ENCODE measurements around the gene EXOC6B.

The EXOC6B gene

DNA sequence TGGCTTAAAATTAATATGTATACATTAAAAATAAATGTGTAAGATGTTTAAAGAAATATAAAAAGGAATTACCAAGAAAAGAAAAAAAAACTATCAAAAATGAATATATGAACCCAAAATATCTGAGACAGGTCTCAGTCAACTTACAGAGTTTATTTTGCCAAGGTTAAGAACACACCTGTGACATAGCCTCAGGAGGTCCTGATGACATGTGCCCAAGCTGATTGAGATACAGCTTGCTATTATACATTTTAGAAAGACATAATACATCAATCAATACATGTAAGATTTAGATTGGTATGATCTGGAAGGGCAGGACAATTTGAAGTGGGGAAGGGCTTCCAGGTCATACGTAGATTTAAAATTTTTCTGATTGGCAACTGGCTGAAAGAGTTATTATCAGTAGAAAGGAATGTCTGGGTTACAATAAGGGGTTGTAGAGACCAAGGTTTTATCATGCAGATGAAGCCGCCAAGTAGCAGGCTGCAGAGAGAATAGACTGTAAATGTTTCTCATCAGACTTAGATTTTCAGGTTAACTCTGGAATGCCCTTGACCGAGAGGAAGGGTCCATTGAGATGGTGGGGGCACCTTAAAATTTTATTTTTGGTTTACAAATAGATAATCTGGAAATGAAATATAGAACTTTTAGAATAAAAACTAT, 74.7 kb downstream of the EXOC6B start:
- no peak overlapping the region for H3K4me3 ChIP-seq (ENCODE audit: low read depth, low read length)
- DNase-seq (ENCODE audit: low read depth): no peak

DNA sequence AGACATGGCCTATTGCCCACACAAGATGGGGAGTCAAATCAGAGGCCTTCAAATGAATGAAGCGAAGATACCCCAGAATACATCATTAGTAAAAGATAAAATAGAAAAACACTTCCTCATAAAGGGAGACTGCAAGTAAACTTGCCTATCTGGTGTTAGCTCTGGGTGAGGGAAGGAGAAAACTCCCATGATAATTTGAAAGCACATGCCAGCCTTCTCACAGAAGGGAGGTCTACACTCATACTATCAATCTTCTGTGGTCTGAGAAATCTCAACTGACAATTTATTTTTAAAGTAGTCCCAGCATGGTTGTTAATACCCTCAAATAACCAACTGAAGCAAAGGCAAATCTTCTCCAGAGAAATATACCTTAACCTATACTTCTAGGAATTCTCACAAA, 75.4 kb downstream of the EXOC6B start:
- no peak overlapping the region for H3K4me3 ChIP-seq (ENCODE audit: low read depth, low read length)
- DNase-seq (ENCODE audit: low read depth): no peak

DNA sequence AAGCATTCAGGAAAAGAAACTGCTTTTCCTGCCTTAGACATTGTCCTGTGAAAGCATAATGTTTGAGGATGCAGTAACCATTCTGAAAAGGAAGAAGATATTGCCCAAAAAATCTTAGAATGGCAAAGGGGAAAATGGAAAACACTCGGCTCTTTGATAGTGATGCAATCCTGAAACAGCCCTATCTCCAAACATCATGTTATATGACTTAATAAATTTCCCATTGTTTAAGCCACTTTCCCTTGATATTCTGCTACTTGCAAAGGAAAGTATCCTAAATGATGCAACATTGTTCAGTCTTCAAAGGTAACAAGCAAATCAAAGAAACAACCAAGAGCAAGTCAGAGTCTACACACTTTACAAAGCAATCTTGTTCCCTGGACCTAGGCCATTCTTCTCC, 78.5 kb downstream of the EXOC6B start:
- no peak for DNase-seq (ENCODE audit: low read depth)
- H3K4me3 ChIP-seq (ENCODE audit: low read depth, low read length): no peak overlapping the region

DNA sequence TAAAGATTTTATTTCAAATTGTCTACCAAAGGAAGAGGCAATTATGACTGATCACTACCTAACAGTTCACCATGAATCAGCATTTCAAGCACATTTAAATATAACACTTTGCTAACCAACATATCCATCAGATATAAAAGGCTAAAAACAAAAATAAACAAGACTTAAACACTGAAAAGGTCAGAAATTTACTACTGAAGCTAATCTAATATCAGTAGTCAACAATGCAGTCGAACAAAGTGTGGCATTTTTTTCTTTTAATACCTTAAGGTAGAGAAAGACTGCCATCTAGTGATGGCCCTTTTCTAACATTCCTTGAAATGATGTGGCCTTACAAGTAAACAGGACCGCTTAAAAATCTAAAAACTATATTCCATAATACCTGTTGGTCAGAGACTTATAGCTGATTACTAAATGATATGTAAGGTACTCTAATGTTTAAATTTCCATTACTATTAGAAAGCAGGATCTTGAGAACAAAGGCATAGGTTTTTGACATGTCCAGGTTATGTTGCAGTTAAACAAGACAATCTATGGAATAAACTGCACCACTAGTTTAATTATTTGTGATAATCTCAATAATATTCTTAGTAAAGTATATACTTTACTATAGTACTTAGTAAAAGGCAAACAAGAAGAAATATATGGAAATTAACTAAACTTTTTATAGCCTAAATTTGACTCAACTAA, 80.0 kb downstream of the EXOC6B start:
- H3K4me3 ChIP-seq (ENCODE audit: low read depth, low read length): no peak overlapping the region

DNA sequence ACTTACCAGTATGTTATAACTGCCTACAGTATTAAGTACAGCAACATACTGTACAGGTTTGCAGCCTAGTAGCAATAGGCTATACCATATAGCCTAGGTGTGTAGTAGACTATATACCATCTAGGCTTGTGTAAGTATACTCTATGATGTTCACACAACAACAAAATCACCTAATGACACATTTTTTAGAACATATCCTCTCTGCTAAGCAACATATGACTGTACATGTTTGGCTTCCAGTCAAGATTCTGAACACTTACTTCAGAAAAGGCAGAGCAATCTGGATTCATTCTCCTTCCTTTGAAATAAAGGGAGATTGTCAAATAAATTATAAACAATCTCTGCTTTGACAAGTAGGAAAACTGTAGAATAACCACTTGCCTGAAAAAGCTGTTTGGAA, 81.8 kb downstream of the EXOC6B start:
- no peak for DNase-seq (ENCODE audit: low read depth)
- no peak overlapping the region for H3K4me3 ChIP-seq (ENCODE audit: low read depth, low read length)

More for the DNA sequence above, 80.0 kb downstream of the EXOC6B start:
- peak; percentile 22 for DNase-seq (ENCODE audit: low read depth)

DNA sequence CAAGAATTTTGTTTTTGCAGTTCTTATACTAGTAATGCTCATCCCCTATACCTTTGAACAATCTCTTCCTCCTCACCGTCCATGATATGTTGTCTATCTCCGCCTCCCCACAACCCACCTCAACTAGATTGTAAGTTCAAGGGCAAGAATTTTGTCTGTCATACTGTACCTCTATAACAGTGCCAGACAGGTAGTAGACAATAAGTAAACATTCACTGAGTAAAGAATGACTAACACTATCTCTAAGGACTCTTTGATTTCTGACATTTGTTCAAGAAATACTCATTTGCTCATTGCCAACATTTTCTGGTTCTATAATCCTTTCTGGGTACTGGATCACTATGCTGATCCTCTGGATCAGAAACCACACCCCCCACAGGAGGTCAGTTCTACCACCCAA, 82.4 kb downstream of the EXOC6B start:
- DNase-seq (ENCODE audit: low read depth): no peak
- no peak overlapping the region for H3K4me3 ChIP-seq (ENCODE audit: low read depth, low read length)

DNA sequence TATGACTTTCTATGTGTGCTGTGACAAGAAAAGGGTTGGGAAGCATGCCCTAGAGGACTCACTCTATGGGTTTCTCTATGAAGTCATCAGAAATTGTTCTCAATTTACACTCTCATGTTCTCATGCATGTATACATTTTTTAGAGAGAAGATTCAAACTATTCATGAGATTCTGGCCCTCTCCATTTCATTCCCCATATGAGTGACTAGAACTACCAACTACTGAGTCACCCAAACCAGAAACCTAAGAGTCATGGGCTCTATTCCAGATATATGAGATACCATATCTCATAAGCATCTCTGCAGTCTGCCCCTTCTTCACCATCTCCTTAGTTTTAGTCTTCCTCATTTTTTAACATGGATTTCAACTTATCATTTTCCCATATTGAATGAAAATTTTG, 87.7 kb downstream of the EXOC6B start:
- no peak overlapping the region for H3K4me3 ChIP-seq (ENCODE audit: low read depth, low read length)
- no peak for DNase-seq (ENCODE audit: low read depth)

DNA sequence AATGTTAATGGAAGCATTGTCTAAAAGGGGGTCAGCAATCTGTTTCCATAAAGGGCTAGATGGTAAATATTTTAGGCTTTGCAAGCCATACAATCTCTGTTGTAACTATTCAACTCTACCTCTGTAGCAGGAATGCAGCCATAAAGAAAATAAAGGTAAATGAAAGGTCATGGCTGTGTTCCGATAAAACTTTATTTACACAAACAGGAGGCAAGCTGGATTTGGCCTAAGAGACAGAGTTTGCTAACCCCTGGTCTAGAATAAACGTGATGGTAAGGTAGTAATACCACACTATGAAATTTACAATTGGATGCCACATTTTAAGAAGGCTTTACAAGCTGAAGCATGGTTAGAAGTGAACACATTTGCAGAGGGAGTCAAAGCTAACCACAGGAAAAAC, 91.4 kb downstream of the EXOC6B start:
- H3K4me3 ChIP-seq (ENCODE audit: low read depth, low read length): no peak overlapping the region
- DNase-seq (ENCODE audit: low read depth): no peak

DNA sequence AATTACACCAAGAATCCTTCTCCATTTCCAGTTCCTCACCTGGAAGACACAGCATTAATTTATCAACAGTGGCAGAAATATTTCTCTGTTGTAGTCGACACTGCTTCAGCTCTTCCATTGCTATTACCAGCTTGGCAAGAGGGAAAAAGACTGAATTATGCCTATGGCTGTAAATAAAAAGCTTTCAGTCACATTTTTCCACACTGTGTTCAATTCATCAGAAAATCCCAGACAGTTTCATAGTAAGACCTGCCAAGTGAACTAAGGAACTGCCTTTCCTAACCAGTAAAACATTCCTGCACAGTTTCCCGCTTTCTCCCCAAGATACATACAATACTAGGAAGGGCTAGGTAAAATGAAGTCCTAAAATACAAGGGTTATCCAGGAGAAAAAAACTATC, 94.7 kb downstream of the EXOC6B start:
- no peak for DNase-seq (ENCODE audit: low read depth)
- no peak overlapping the region for H3K4me3 ChIP-seq (ENCODE audit: low read depth, low read length)

DNA sequence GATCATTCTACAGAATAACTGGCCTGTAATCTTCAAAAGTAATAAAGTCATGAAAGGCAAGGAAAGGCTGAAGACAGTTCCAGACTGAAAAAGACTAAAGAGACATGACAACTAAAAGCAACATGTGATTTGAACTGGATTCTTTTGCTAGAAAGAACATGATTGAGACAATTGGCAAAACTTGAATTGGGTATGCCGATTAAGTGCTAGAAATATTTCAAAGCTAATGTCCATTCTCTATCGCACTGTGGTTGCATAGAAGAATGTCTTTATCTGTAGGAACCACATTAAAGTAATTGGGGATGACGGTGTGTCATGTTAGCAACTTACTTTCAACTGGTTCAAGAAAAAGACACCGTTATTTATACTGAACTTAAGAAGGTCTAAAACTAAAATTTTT, 98.5 kb downstream of the EXOC6B start:
- no peak for DNase-seq (ENCODE audit: low read depth)
- no peak overlapping the region for H3K4me3 ChIP-seq (ENCODE audit: low read depth, low read length)

DNA sequence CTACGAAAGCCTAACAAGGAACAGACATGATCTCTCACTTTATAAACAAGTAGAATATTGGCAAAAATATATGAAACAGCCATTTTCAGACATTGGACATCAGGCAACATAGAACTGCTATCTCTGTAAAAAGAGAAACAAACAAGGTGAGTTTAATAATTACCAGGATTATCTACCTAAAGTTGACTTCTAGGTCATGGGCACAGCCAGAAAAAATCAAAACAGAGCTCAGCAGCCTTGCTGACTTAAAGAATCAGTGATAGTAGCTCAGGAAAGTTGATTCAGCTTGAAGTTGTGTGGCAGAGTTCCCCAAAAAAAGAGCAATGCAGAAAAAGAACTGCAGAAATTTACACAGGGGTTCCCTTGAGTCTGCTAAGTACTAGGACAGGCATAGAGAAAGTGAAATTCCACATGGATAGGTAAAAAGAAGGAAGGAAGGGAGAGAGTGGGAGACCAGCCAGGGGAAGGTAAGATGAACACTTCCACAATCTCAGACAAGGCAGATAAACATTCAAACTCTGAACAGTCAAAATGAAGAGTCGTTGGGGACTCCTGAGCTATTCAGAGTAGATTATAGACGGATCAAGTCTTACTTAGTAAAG, 102.0 kb downstream of the EXOC6B start:
- DNase-seq (ENCODE audit: low read depth): no peak
- no peak overlapping the region for H3K4me3 ChIP-seq (ENCODE audit: low read depth, low read length)

DNA sequence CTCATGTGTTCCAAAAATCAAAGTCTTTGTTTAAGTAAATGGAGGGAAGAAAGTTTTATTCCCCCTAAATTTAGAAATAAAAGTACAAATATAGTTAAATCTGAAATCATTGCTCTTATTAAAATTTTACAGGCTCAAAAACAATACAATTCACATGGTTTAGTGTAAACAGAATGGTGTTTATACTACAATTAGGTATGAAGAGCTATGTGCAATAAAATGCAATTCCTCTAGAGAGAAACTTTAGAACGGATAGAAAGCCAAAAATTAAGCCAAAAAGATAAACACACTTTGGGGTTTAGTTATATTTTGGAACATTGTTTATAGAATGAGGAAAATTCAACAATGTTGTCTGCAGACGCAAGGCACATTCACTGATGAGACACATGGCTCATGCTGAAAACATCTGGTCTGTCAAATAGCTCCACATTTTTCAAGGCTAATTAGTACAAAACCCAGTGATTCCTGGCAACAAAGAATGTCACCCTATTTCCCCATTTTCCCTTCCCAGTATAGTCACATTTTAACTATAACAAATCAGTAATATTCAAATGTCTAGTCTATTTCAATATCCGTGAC, 103.3 kb downstream of the EXOC6B start:
- DNase-seq (ENCODE audit: low read depth): no peak
- H3K4me3 ChIP-seq (ENCODE audit: low read depth, low read length): no peak overlapping the region

DNA sequence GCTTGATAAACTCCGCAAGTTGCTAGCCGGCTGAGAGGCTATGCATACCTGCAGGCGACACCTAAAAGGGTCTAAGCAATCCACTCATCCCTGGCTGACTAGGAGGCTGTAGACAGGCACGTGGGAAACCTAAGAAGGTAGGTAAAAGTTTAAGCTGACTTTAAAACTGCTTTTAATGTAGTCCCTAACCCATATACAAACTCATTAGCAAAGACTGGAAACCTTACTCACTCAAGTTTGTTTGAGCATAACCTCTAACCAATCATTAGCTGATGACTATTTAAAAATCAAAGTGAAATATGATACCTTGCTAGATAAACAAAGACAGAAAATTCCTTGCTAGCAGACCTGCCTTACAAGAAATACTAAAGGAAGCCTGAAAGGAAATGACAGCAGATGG, 106.4 kb downstream of the EXOC6B start:
- H3K4me3 ChIP-seq (ENCODE audit: low read depth, low read length): no peak overlapping the region
- DNase-seq (ENCODE audit: low read depth): no peak

DNA sequence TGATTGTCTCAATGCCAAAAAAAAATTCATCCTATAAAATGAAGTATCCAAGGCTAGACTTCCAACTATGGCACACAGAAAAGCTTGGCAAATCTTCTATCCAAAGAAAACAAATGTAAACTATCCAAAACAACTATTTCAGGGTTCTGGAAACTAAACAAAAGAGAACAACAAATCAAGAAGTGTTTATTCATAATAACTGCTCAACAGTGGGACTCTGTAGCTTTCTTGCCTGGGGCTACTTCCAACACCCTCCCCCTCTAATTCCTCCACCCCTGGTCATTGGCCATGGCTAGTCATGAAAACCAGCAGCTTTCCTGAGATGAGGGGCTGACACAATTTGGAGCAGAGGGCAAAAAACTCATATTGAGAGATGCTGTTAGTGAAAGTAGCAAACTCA, 107.0 kb downstream of the EXOC6B start:
- DNase-seq (ENCODE audit: low read depth): no peak
- no peak overlapping the region for H3K4me3 ChIP-seq (ENCODE audit: low read depth, low read length)

DNA sequence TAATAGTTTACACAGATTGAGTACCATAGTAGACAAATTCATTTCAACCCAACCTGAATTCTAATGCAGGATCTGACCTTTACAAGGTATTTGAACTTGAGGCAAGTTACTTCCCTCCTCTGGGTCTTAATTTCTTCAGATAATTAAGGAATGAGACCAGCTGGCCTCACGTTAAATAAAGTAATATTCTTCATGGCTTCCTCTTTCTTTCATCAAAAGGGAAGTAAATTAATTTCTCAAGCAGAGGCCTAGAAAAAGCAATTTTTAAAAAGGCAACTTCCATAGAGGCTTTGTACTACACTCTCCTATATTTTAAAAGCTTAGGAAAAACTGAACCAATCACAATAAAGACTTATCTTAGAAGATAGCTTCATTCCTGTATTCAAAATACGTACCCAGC, 109.2 kb downstream of the EXOC6B start:
- H3K4me3 ChIP-seq (ENCODE audit: low read depth, low read length): no peak overlapping the region
- DNase-seq (ENCODE audit: low read depth): no peak

DNA sequence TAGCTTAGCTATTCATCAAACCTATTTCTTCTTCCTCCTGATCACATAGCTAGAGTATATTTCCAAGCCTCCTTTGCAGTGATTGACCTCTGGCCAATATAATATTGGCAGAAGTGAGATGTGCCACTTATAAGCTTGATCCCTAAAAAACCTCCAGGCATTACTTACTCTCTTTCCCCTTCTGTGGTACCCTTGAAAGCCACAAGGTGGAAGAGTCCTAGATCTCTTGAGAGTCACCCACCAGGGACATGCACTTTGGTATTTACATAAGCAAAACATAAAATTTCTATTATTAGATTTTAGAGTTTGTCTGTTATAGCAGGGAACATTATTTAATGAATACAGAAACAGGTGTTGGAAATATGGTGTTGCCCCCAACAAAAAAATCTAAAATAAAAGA, 112.0 kb downstream of the EXOC6B start:
- no peak overlapping the region for H3K4me3 ChIP-seq (ENCODE audit: low read depth, low read length)

DNA sequence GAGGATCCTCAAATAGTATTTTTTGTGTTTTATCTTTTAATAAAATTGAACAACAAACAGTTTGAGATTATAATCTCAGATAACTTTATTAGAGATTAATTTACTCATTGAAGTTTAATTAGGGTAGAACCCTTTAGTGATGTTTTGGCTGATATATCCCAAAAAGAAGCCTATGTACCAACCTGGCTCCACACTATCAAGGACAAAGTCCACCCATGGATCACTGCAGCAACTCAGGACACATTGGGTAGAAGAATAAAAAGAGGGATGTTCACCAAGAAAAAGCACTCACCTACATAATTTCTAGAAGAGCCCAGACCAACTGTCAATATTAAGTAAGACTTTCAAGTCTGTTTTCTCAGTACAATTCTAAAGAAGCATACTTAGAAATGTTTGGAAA, 112.9 kb downstream of the EXOC6B start:
- no peak overlapping the region for H3K4me3 ChIP-seq (ENCODE audit: low read depth, low read length)
- DNase-seq (ENCODE audit: low read depth): no peak

More for the DNA sequence above, 112.0 kb downstream of the EXOC6B start:
- DNase-seq (ENCODE audit: low read depth): no peak

DNA sequence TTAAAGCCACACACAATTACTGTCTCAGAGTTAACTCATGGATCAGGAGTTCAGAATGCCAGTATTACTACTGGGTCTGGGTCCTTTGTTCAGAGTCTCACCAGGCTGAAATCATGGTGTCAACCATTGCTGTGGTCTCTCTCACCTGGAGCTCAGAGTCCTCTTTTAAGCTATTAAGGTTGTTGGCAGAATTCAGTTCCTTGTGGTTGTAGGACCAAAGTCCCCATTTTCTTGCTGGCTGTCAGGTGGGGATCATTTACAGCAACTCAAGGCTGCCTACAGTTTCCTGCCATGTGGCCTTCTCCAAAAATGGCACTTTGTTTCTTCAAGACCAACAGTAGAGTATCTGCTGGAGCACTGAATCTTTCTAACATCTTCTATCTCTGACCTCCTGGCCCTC, 113.5 kb downstream of the EXOC6B start:
- no peak overlapping the region for H3K4me3 ChIP-seq (ENCODE audit: low read depth, low read length)

DNA sequence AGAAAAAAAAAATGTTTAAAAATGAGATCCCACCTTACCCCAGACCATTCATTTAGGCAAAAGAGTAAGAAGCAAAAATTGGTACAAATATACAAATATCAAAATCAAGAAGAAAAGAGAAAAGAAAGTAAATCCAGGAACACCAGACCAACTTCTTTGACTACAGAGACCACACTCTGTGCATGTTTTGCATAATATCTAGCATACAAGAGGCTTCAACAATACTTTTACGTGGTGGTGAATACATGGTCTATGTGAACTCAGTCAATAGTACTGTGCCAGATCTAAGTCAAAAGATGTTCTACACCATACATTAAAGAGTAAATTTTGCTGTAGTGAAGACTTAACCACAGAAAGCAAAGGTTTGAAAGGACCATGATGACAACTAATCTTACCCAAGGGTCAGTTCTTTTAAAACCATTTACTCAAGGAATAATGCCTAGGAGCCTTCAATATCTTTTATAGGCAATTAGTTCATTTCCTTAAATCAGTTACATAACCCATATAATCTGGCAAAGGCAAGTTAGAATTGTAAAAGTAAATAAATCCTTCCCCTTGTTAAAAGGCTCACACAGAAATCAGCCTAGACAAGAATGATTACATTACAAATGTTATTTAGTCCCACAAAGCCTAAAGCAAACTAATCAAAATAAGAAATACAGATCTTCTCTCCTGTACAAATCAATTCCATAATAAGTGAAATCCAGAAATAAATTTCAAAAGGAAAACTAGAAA, 115.2 kb downstream of the EXOC6B start:
- DNase-seq (ENCODE audit: low read depth): no peak
- H3K4me3 ChIP-seq (ENCODE audit: low read depth, low read length): no peak overlapping the region

More for the DNA sequence above, 113.5 kb downstream of the EXOC6B start:
- DNase-seq (ENCODE audit: low read depth): no peak

DNA sequence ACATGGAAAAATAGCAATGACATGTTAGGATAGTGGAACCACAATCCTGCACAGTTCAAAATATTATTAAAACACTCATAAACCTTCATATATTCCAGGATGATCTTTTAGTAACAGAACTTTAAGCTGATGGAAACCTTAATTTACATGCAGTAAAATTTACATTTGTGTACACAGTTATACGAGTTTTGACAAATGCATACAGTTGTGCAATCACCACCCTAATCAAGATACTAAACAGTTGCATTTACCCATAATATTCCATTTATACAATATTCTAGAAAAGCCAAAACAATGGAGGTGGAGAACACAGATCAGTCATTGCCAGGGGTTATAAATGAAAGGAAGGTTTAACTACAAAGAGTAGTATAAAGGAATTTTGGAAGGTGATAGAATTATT, 117.6 kb downstream of the EXOC6B start:
- no peak overlapping the region for H3K4me3 ChIP-seq (ENCODE audit: low read depth, low read length)
- DNase-seq (ENCODE audit: low read depth): no peak

All from skeletal muscle cell (primary cell).